AG09309 (cell line): ENCODE measurements around the gene TNS1.
A peak's percentile ranks its signal among the peaks of the same experiment; 100 is the strongest.

Source experiments
- DNase-seq: peaks from one replicate; pipeline ENCODE4 v3.0.0-alpha.2; 2010; ENCODE audit warnings: low read depth
- H3K4me3 ChIP-seq: 2 replicates; pipeline ENCODE4 v1.5.1; 2011; ENCODE audit warnings: mild to moderate bottlenecking, low read depth, low read length, moderate library complexity; ENCODE audit not compliant: control insufficient read depth
- TF ChIP-seq, protein P1 (sequence below): IDR thresholded peaks from 2 replicates; pipeline ENCODE4 v1.5.1; 2011; ENCODE audit warnings: mild to moderate bottlenecking, low read depth, low read length, inconsistent platforms; ENCODE audit not compliant: insufficient read depth, control insufficient read depth; ENCODE audit errors: missing control alignments

TNS1 gene

DNA sequence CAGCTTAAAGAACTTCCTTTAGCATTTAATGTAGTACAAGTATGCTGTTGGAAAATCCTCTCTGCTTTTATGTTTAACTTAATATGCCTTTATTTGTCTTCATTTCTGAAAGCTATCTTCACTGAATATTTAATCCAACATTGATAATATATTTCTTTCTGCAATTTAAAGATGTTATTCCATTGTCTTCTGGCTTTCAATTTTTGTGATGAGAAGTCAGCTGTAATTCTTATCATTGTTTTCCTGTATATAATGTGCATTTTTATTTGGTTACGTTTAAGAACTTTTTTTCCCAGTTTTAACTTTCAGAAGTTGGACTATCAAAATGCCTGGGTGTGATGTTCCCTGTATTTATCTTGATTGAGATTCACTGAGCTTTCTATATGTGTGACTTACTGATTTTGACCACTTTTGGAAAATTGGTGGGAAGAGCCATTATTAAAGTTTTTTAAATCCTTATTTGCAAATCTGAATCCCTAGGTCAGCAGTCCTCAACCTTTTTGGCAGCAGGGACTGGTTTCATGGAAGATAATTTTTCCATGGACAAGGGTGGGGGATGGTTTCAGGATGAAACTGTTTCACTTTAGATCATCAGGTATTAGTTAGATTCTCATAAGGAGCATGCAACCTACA lies 241.0 kb downstream of the TNS1 start:
- H3K4me3 ChIP-seq, result no peak overlapping the region
- DNase-seq, result no peak
- TF ChIP-seq, protein P1, sequence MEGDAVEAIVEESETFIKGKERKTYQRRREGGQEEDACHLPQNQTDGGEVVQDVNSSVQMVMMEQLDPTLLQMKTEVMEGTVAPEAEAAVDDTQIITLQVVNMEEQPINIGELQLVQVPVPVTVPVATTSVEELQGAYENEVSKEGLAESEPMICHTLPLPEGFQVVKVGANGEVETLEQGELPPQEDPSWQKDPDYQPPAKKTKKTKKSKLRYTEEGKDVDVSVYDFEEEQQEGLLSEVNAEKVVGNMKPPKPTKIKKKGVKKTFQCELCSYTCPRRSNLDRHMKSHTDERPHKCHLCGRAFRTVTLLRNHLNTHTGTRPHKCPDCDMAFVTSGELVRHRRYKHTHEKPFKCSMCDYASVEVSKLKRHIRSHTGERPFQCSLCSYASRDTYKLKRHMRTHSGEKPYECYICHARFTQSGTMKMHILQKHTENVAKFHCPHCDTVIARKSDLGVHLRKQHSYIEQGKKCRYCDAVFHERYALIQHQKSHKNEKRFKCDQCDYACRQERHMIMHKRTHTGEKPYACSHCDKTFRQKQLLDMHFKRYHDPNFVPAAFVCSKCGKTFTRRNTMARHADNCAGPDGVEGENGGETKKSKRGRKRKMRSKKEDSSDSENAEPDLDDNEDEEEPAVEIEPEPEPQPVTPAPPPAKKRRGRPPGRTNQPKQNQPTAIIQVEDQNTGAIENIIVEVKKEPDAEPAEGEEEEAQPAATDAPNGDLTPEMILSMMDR, result no peak

GRCh38 chr2:217759991-217760390 lies 242.8 kb downstream of the TNS1 start:
- TF ChIP-seq, protein P1, result no peak
- DNase-seq, result no peak
- H3K4me3 ChIP-seq, result no peak overlapping the region

GRCh38 chr2:217757108-217757463 lies 245.7 kb downstream of the TNS1 start:
- DNase-seq, result no peak
- no peak overlapping the region for H3K4me3 ChIP-seq
- TF ChIP-seq, protein P1, result no peak

DNA sequence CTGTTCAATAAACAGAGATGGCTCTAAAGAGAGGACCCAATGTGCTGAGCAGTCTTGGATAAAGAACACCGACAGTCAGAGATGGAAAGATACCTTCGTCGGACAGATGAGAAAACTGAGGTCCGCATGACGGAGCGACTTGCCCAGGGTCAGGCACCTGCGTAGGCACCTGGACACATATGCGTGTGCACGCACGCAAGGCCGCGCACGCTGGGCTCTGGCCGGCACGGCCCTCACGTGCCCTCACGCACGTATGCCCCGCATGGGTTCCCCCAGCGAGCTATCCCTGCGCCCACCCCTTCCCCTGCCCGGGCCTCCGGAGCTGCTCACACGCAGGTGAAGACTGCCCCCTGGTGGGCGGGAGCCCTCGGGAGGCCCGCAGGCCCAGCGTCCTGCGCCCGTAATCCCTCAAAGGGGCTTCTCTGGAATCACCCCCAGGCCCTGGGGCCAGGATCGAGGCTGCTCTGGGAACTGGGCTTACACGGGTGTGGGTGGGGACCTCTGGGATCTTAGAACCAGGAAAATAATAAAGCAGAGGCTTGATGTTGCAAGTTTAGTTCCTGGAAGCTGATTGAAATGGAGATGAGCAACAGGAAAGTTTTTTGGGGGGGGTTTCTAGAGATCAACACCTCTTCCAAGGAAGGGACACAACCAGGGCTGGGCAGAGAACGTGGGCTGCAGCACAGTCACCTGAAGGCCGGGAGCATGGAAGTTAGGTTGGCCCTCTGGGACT lies 246.3 kb downstream of the TNS1 start:
- TF ChIP-seq, protein P1, result peak; percentile 93
- DNase-seq, result no peak
- H3K4me3 ChIP-seq, result no peak overlapping the region

GRCh38 chr2:217755027-217755745 lies 247.6 kb downstream of the TNS1 start:
- DNase-seq, result no peak
- no peak overlapping the region for H3K4me3 ChIP-seq
- TF ChIP-seq, protein P1, result no peak

DNA sequence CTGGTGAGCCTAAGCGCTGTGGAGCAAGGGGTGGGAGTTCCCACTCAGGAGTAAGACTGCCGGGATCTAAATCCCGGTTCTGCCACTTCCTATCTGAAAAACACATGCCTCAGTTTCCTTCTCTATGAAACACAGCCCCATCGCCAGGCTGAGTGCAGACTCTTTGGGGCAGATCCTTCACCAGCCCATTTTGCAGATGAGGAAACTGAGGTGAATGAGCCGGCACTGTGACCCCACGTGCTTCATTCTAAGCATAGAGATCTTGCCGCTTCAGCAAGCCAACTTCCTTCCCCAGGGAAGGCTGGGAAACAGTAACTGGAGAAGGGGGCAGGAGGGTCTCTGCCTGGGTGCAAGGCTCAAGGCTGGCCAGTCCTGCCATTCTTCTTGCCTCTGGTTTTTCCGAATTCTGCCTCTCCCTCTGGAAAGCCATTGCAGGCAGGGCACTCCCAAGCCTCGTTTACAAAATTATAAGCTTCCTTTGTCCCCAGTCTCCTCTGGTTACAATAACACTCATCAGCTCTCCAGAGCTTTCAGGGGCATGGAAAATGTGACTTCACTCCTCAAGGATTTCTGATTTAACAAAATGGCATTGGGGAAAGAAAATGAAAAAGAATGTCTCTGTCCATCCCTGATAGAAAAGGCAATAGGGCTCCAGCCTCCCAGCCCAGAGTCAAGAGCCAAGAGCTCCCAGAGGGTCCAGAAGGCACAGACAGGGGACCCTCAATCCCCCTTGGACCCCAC lies 249.2 kb downstream of the TNS1 start:
- TF ChIP-seq, protein P1, result no peak
- no peak for DNase-seq
- no peak overlapping the region for H3K4me3 ChIP-seq
